Amniotic epithelial cell (primary cell): ENCODE data around the gene TAGLN2.

Experiments used
- DNase-seq: peaks from one replicate; pipeline ENCODE4 v3.0.0-alpha.2; 2010; ENCODE audit warnings: low read depth

The TAGLN2 gene

DNA sequence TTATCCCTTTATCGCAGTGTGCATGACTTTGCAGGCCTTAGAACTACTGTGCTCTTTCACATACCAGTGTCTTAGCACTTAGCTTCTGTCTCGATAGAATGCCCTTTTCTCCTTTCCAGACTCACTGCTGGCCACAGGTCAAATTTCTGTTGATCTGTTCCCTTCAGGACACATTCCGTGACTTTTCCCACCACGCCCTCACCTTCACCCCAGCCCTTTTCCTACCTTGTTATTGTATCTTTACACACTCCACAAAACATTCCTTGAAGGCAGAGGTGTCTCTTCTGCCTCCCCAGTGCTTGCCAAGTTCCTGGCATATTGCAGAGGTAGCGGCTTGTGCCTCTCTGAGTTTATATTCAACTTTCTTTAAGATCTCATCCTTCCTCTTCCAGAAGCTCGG is 23.8 kb upstream of the TAGLN2 start:
- DNase-seq: no peak

DNA sequence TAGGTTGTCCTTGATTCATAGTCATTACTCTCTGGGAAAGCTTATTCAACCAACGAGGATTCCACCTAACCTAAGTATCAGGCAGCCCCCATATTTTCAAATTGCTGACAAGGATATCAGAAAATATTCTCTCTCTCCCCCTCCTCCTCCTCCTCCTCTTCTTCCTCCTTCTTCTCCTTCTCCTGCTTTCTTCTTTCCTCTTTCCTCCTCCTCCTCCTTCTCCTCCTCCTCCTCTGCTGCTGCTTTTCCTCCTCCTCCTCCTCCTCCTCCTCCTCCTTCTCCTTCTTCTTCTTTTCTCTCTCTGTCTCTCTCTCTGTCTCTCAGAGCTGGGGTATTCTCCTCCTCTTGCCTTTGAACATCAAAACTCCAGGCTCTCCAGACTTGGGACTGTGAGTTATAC is 22.6 kb upstream of the TAGLN2 start:
- no peak for DNase-seq

DNA sequence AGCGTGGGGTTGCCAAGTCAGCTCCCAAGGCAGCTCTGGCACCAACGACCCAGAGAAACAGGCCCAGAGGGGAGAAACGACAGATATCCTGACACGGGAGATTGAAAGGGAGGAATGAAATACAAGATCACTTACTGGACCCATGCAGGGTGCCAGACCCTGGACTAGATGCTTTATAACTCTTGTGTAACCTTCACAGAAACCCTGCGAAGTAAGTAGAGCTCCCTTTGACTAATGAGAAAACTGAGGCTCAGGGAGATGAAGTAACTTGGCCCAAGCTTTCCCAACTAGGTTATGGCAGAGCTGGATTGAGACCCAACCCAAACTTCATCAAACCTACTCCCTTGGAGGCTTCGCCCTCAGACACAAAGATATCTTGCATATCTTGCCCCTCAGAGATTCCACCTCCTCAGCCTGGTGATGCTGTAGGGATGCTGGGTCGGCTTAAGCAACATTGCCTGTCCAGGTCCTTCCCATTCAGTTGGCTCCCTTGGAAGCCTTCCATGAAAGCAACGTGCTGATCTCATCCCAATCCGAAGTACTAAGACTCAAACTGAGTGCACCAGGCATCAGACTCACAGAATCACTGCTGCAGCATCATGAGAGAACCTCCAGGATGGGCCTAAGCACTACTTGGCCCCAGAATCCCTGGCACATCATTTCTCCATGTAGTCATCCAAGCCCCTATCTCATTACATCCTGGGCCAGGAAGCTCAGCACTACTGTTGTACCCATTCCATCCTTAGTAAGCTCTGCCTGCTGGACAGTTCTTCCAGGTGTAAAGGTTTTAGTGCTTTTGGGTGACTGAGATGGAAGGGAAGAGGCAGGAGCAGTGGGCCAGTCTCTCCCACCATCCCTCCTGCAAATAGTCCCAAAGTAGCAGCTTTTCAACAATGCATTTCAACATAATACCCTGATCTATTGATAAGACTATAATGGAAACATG is 21.2 kb upstream of the TAGLN2 start:
- no peak for DNase-seq

DNA sequence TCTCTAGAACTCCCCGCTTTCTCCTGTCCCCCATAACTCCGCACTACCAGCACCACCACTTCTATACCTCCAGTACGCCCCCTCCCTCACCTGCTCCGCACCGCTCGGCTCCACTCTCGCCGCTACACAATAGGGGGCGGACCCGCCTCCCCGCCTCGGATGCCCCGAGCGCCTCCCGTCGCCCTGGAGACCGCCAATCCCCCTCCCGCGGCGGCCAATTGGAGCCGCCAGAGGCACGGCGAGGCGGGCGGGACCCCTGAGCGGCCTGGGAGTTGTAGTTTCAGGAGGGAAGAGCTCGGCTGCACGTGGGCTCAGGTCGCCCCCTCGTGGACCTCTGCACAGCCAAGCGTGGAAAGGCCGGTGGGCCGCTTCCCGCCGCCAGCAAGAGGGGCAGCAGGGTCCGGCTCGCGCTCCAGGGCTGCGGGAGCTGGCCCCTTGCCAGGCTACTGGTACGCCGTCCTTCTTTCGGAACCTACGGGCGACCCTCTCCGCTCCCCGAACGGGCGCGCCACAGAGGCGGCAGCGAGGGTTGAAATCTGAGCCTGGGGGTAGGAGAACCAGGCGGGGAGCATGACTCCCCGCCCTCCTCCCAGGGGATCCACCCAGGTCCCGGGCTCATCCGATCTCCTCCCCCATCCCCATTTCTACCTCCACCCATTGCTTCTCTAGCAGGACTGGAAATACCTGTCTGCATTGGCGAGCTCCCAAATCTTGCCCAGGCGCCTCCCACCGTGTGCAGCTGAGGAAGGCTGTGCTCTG is 20.4 kb upstream of the TAGLN2 start, which contains the start of gene IGSF9:
TSS of gene IGSF9 (minus strand) at position 131 of the 759 bp plus-strand sequence. CDS start 2,159 bp downstream, outside the sequence.
- DNase-seq: peak; percentile 54

DNA sequence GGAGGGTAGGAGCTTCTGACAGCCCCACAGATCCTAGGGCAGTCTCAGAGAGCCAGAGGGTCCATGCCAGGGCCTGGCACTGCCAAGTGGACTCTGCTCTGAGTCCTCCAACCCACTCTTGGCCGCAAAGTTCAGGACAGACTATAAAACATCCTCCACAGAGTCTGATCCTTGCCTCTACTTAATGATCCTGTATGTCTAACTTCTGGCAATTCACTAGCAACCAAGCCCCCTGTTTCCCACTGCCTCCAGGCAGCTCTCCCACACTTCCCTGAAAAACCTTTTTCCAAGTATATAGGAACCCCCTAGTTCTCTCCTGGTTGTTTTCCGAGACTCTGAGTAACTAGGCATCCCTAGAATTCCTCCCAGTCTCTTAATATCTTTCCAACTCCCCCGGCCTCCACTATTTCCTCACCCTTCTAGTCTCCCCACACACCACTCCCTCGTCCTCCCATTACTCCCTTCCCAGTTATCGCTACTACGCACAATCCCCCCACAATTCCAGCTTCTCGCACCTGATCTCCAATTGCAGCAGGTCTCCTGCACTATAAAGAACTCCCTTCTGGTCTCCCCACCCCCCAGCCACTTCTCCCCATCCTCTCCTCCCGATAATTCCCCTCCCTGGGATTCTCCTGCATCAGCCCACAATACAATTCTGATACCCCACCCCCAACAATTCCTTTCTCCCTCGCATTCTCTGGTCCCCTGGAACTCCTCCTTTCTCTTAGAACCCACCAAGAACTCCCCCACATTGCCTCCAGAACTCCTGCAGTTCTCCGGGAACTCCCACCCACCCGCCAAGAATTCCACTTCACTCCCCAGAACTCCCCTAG is 19.5 kb upstream of the TAGLN2 start:
- peak; percentile 82 for DNase-seq

DNA sequence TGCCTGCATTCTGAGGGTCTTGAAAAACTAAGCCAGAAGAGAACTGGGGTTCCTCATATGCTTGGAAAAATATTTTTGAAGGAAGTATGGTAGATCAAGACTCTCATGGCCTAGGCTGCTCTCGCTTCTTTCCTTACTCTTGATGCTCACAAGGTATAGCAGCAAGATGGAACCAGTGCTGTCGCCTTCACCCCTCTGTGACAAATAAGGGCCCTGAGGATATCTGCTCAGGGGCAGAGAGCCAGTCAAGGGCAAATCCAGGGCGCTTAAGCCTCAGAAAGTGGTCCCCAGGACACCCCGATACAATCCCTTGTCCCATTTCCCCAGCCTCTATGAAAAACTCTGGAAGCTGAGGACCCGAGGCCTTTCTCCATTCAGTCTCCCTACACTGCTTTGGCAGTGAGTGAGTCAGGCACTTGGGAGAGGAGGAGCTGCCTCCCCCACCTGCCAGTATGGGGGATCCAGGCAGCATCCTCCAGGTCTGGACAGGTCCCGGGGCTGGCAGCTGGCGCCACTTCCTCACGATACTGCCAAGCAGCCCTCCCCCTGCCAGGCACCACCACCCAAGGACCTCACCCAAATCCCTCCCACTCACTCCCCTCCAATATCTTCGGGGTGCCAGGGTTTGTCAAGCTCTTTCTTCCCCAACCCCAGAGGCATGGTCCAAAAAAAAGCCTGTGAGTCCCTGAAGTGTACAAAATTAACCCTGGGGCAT is 18.8 kb upstream of the TAGLN2 start:
- DNase-seq: no peak

DNA sequence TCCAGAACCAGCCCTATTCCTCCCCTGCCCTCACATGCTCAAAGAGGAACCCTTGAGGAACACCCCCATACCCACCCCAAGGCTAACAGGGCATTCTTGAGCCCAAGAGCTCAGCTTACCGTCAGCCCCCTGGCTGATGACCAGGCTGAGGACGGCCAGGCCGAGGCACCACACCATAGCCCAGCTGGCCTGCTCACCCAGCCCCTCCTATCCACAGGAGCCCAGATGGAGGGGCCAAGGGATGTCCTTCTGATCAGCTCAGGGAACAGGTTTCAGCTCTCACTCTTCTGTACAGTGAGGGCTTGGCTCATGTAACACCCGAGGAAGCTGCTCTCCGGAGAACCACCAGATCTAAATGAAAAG is 18.0 kb upstream of the TAGLN2 start:
- no peak for DNase-seq

DNA sequence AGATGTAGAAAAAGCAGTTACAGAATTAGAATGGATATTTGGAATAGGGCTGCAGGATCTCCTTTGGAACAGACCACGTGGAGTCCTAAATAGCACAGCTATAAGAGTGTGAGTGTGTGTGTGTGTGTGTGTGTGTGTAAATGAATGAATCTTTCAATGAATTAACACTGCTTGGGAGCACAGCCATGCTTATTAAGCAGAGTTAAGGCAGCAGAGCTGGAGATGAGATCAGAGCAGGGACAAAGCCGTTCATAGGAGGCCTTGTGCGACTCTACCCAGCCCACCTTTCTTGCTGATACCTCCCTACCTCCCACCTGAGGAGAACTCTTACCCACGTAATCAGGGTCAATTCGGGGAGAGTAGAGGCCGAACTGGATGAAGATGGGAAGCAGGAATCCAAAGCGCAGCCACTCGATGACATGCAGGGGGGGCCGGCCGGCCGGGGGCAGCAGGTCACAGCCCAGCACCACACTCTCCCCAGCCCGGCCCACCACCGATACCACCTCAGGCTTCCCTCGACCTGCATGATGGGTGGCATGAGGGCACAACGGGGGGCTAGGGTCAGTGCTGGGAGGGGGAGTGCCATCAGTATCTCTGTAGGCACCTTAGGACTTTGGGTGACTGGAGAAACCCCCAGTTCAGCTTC is 17.4 kb upstream of the TAGLN2 start:
- no peak for DNase-seq

DNA sequence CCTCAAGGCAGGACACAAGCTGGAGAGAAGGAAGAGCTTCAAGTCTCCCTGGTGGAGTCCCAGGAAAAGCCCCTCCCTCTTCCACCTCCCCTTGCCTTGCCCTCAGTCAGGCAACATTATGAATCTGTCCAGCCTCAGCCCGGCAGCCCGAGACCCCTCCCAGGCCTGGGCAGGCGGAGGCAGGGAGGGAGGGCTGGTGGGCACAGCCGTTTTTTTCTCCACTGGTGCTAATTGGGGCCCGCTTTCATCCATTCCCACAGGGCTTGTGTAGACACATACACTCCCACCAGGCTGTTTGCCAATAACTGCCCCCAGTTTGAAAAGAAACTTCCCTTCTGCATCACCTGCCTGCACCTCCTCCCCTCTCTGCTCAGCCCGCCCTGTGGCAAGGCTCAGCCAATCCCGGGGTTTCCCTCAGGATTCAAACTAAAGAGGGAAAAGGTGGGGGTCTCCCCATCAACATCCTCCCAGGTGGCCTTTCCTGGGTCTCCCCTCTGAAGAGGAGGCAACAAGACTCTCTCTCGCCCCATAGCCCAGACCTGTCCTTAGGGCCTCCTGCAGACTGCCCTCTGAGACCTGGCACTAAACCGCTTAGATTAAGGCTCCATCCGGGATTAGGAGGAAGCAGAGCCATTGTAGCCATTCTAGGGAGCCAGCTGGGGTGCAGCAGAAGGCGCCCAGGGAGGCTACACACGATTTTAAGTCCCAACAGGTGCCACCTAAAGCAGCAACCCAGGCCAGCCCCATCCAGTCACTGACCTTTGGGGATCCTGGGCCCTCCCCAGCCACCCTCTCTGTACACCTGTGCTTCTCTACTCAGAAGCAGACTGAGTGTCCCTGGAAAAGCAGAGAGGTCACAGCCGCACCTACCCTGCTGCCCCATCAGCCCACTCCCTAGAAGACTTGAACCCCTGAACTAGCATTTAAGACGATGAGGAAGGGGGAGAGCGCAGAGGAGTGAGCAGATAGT is 16.6 kb upstream of the TAGLN2 start:
- no peak for DNase-seq

DNA sequence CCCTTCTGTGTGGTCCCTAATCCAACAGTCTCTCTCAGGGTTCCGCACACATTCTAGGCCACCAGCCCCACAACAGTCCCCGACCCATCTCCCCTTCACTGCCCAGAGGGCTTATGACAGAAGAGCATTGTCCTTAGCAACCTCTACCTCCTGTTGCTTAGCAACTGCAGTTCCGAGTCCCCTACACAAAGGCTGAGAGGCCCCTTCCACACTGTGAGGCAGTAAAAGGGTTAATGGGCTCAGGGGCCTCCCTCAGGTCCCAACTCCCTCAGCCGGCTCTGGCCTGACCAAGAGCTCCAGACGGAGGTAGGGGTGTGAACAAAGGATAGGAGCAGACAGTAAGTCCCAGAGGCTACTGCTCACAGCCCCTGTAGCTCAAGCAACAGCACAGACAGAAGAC is 15.8 kb upstream of the TAGLN2 start:
- no peak for DNase-seq

DNA sequence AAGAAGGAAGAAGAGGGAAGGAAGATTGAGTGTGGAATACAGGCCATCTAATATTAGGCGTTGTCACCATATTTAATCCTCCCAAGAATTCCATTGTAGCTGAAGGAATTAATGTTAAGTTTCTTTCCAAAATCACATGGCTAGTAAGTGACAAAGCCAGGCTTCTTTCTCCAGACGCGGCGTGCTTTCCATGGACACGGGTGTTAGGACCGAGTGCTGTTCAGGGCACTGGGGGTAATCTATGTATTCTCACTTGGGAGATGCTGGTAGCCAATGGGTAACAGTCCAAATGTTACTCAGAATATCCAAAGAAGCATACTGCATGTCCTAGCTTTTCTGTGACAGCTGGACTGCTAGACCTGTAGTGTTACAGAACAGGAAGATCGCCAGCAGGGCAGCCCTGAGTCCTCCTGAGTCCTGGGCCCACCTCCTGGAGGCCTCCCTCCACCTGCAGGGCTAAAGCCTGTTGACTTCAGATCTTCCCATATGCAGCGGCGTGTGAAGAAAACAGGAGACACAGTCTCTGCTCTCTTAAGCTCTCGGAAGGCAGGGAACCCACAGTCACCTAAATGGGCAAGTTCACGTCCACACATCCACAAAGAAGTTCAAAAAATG is 14.8 kb upstream of the TAGLN2 start:
- no peak for DNase-seq

DNA sequence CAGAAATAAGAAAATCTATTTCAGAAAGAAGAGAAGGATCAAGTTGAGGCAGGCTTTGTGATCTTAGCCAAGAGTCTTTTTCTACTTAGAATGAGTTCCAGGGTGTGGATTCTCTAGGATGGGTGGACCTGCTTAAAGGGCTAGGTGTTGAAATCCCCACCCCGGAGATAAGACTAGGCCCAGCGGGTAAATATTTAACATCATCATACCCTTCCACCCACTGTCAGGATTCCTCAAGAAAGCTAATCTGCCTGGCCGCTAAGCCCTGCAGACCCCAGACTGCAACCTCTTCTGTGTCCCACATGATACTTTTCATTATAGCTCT is 14.3 kb upstream of the TAGLN2 start:
- no peak for DNase-seq

DNA sequence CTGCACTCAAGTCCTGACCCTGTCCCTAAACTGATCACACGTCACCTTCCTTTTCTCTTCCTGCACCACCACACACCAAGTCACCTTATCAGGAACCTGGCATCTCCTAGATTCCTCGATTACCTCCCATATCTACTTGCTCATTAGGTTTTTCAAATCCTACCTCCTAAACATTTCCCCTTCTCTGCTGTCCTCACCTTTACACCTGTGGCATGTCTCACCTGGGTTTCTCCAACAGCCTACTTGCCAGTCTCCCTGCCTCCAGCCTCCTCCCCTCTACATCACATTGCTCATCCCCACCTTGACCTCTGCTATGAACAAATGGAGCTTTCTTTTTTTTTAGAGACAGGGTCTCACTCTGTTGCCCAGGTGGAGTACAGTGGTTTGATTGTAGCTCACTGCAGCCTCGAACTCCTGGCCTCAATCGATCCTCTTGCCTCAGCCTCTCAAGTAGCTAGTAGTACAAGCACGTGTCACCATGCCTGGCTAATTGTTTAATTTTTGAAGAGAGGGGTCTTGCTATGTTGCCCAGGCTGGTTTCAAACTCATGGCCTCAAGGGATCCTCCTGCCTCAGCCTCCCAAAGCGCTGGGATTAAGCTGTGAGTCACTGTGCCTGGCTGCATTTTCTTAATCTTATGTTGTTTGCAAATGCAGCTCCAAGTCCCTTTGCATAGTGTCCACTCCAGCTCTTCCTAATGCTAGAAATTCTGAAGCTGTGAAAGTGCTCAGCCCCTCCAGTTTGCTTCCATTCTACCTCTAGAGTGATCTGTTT is 13.8 kb upstream of the TAGLN2 start:
- no peak for DNase-seq

DNA sequence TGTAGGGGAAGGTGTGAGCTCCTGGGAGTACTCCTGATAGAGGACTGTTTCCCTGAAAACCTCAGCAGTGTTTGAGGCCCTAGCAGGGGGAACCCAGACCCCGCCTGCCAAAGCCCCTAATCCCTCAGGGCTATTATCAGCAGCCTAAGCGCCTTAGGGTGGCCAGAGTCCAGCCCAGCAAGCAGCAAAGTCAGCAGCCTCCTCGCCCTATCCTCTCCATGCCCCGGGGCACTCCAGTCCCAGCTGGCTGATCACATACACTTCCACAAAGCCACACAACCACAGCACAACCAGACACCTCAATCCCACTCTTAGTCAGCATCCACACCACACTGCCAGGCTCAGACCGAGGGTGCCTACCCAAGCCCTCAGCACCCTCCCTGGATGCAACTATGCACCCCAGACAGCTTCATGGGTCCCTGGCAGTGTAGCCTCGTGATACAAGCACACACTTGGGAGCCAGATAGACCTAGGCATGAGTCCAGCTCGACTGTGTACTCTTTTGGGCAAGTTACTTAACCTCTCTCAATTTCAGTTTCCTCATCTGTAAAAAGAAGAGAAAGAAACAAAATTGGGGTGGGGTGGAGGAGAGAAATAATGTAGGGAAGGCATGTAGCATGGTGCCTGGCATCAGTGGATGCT is 13.0 kb upstream of the TAGLN2 start:
- DNase-seq: no peak

DNA sequence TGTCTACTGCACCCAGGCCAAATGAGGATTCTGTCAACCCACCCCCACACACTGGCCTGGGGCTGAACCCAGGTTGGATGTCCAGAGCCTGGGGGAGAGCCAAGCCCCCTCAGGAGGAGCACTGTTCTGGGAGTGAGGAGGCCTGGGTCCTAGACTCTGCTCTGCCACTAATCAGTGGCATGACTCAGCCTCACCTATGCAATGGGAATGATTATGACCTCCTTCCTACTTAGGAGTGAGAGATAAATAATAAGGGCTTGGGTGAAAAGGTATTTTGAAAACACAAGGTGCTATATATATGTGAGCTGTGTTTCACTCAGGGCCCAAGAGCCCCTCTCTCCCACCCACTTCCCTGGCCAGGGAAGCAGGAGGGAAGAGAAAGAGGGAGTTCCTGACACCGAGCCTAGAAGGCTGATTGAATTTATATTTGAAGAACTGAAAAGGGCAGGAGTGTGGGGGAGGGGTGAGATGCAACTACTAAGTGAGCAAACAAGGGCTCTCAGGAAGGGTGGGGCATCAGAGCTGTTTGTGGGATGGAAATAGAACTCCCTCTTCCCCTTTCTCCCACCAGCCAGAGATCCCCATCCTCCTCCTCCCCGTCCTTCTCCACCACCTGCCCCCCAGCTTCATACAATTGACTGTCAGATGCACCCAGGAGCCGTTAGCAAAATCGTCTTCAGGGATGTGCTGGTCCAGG is 11.9 kb upstream of the TAGLN2 start:
- DNase-seq: no peak

DNA sequence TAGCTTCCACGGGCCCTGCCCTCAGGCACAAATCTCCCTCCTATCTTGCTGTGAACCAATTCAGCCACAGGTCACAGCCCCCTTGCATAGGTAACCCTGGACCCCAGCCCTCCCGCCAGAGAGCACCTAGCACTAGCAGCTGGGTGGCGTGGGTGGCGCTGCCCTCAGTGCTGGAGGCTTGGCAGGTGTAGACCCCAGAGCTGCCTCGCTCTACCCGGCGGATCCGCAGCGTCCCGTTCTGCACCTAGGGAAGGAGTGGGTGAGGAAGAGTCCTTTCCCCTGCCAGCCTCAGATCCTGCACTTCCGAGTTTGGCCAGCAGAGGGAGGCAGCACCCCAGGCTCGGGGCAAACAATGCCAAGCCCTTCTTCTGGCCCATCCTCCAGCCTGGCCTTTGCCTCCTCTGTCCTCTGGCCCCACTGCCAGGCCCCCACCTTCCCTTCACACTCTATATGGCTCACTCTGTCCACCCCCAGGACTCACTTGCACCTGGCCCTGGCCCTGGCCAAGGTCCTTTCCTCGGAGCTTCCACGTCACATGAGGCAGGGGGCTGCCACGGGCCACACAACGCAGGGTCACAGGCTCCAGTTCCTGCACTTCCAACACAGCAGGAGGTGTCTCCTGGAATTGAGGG is 11.1 kb upstream of the TAGLN2 start:
- DNase-seq: no peak

DNA sequence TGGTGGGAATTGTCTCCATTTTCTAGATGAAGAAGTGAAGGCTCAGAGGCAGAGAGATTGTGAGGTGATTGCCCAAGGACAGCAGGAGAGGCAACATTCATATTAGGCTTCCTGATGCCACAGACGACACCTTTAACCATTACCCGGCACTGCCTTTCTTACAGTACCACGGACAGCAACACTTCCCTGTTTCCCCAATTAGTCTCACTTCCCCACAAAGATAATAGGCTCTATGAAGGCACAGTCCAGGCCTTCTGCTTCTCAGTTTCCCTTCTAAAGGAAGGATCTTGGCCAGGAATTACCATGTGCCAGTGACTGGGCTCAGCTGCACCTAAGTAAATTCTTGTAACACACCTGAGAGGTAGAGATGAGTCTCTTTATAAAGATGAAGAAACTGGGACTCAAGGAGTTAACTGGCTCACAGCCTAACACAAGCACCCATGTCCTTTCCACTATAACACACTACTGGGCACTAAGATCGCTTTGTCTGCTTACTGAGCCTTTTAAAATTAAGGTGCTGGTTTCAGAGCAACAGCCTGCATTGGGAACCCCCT is 10.5 kb upstream of the TAGLN2 start:
- no peak for DNase-seq
